Stimulated activated CD4-positive, alpha-beta T cell treated with anti-CD3 and anti-CD28 coated beads, TNF-alpha, amount 100 ng/mL, for 4 hours (primary cell): ENCODE results near the gene FRMD8.

Experiments used
- DNase-seq, 3 experiments: peaks; one replicate each; pipeline ENCODE4 v3.0.0-alpha.2; 2020; ENCODE audit warnings: low read depth in 3 of 3

The FRMD8 gene

GRCh38 chr11:65414776-65415498 is 28.5 kb downstream of the FRMD8 start:
- no peak for DNase-seq

DNA sequence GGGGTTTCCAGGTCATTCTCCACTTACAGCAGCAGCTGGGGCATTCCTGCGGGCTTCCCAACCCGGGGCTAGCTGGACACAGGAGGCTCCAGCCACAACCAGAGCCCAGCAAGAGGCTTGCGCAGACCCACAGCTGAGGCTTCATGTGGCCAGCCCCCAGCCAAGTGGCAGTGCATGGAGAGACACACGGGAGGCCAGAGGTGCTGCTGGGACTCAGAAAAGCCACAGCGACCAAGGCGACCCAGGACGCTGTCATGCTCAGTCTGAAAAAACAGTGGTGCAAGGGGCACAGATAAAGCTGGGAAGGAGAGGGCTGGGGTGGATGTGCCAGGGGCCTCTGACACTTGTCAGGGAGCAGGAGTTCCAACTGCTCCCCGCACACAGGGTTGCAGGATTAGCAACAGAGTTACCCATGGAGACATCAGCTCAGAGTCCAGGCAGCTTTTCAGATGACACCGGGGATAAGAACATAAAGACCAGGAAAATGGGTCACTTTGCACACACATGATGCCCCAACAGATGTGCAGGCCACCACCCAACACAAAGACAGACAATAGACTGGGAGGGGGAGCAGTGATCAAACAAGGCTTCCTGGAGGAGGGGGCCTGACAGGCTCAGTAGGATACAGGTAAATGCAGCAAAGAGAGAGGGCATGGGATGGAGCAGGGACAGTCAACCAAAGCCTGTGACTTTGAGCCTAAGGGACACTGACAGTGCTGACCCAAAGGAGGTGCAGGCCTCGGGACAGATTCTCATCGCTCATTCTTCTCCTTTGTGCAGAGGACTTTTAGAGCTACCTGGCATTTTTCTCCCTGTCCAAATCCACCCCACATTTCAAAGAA is 29.3 kb downstream of the FRMD8 start:
- no peak for DNase-seq

- peak; percentile 84 to 89 (median 88) for DNase-seq
Observed at GRCh38 chr11:65416341-65416824, 29.9 kb downstream of the FRMD8 start.

GRCh38 chr11:65416841-65417701 is 30.6 kb downstream of the FRMD8 start:
- no peak for DNase-seq

- DNase-seq: no peak
Observed at GRCh38 chr11:65417702-65418430, 31.4 kb downstream of the FRMD8 start.

DNA sequence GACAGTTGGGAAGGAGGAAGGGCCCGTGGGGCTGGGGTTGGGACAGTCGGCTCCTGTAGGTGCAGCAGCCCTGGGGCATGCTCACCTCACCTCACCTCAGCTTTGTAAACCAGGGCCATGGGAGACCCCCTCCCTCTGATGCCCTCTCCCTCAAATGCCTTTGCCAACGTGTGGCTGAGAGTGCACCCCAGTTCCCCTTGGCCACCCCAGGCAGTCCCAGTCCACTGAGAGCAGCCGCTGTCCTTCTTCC is 31.9 kb downstream of the FRMD8 start:
- no peak for DNase-seq

DNA sequence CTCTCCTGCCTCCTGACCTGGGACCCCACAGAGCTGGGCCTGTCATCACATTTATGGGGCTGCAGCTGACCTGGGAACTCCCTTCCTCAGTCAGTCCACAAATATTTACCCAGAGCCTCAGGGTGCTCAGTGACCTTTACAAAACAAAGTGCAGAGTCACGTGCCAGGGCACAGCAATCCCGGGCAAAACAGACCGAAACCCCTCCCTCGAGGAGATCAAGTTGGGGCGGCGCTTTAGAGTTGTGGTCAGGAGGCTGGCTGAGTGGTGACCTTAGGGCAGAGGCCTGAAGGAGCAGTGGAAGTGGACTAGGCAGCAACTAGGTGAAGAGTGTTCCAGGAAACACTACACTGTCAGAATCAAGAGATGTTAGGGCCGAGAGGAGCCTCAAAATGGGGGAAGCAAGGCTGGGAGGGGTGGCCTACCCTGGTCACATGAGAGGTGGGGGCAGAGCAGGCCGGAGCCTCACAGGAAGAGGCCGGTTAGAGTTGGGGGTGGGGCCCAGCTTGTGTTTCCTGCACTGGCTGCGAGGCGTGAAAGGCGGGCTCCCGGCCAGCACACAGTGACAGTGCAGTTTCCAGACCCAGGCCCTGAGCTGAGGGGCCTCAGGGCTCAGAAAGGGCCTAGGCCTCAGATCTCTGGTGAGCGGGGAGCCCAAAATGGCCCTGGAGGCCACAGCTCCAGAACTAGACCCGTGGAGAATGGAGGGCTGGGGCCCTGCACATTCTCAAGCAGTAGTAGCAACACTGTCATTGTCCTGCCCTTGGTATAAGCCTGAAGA is 32.4 kb downstream of the FRMD8 start:
- peak in 1 of 3 experiments; percentile 53 for DNase-seq

- no peak for DNase-seq
Observed at GRCh38 chr11:65419460-65419771, 33.0 kb downstream of the FRMD8 start.

GRCh38 chr11:65419772-65420481 is 33.5 kb downstream of the FRMD8 start:
- no peak for DNase-seq

GRCh38 chr11:65420506-65420905 is 34.1 kb downstream of the FRMD8 start:
- no peak for DNase-seq

DNA sequence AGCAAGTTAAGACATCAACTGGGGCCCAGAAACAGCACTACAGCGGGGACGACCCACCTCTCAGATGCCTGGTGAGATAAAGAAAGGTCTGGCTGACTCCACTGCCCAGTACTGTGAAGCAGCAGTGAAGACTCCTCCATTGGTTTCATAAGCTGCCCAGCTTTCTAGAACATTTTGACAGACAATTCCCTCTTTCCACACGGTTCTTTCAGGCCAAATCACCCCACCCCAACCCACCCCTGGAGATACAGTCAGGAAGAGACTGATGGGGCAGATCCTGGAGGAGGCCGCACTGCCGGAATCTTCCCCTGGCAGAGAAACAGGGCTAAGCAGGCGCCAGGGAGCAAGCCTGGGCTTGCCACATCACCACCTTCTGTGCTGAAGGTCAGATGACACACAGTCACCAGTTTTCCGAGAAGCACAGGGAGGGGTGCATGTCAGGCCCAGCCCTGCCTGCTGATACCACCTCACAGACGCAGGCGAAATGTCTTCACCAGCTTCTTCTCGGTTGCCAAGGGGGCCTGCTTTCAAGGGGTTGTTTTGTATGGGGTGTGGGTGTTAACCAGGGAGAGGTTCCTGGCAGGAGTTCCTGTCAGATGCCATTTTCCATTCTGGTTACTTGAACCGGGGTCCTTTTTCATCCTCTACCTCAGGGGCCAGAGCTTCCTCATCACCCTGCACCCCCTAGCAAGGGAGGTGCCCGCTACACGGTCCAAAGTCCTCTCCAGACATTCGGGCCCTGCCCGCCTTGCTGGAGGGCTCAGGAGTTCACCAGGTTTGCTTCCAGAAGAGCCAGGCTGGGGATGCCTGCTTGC is 34.7 kb downstream of the FRMD8 start:
- peak in 2 of 3 experiments; percentile 78 to 84 for DNase-seq

- DNase-seq: peak; percentile 84 to 95 (median 90)
Observed at GRCh38 chr11:65421794-65422632, 35.6 kb downstream of the FRMD8 start.

GRCh38 chr11:65422633-65423515 is 36.4 kb downstream of the FRMD8 start, which contains the start of gene NEAT1:
TSS of gene NEAT1 (plus strand) at chr11:65422798.
- peak; percentile 74 to 88 (median 86) for DNase-seq

GRCh38 chr11:65423516-65424204 is 37.2 kb downstream of the FRMD8 start:
- DNase-seq: no peak

DNA sequence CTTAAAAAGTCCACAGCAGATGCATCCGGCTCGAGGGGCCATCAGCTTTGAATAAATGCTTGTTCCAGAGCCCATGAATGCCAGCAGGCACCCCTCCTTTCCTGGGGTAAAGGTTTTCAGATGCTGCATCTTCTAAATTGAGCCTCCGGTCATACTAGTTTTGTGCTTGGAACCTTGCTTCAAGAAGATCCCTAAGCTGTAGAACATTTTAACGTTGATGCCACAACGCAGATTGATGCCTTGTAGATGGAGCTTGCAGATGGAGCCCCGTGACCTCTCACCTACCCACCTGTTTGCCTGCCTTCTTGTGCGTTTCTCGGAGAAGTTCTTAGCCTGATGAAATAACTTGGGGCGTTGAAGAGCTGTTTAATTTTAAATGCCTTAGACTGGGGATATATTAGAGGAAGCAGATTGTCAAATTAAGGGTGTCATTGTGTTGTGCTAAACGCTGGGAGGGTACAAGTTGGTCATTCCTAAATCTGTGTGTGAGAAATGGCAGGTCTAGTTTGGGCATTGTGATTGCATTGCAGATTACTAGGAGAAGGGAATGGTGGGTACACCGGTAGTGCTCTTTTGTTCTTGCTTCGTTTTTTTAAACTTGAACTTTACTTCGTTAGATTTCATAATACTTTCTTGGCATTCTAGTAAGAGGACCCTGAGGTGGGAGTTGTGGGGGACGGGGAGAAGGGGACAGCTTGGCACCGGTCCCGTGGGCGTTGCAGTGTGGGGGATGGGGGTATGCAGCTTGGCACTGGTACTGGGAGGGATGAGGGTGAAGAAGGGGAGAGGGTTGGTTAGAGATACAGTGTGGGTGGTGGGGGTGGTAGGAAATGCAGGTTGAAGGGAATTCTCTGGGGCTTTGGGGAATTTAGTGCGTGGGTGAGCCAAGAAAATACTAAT is 38.0 kb downstream of the FRMD8 start:
- DNase-seq: peak in 1 of 3 experiments; percentile 49
